CD14-positive monocyte (primary cell): Measurements from ENCODE around the gene PADI1. TPM values are rescaled to one million over a fixed set of nuclear protein-coding genes. Genes with fewer than 3 reads are reported as not detected.

Experiments
- DNase-seq, 3 donors: peaks; one replicate each; pipeline ENCODE4 v3.0.0-alpha.2; 2011 to 2022
- H2AFZ ChIP-seq: 2 replicates; pipeline ENCODE4 v1.6.0; 2012; ENCODE audit warnings: mild to moderate bottlenecking, low read depth, low read length, inconsistent platforms; ENCODE audit not compliant: insufficient read depth, poor library complexity, severe bottlenecking
- H3K27ac ChIP-seq, 2 donors: 1 replicate in 1 of 2; 2 replicates in 1 of 2; pipeline ENCODE4 v1.5.1; 2012 to 2013; ENCODE audit warnings: low read length in 2 of 2, control low read depth in 1 of 2, inconsistent platforms in 1 of 2, low read depth in 1 of 2, mild to moderate bottlenecking in 1 of 2
- H3K27me3 ChIP-seq, 2 donors: one replicate each; pipeline versions ENCODE4 v1.6.0 to v1.6.1; 2011 to 2013; ENCODE audit warnings: low read length in 2 of 2; ENCODE audit not compliant: control insufficient read depth in 2 of 2, insufficient read depth in 2 of 2
- H3K36me3 ChIP-seq, 2 donors: replicated peaks in 1 of 2; 1 replicate in 1 of 2; 2 replicates in 1 of 2; pipeline versions ENCODE4 v1.5.1 to v1.6.1; 2012 to 2013; ENCODE audit warnings: low read length in 2 of 2, control low read depth in 1 of 2, inconsistent platforms in 1 of 2, mild to moderate bottlenecking in 1 of 2; ENCODE audit not compliant: insufficient read depth in 2 of 2, control insufficient read depth in 1 of 2
- H3K4me1 ChIP-seq, 2 donors: 1 replicate in 1 of 2; 2 replicates in 1 of 2; pipeline versions ENCODE4 v1.5.1 to v1.6.1; 2012 to 2013; ENCODE audit warnings: low read length in 2 of 2, control low read depth in 1 of 2, inconsistent platforms in 1 of 2, mild to moderate bottlenecking in 1 of 2, moderate library complexity in 1 of 2; ENCODE audit not compliant: insufficient read depth in 2 of 2, control insufficient read depth in 1 of 2
- H3K4me2 ChIP-seq: replicated peaks from 2 replicates; pipeline ENCODE3; 2012; ENCODE audit warnings: low read length, moderate library complexity, mild to moderate bottlenecking; ENCODE audit not compliant: poor library complexity, severe bottlenecking; ENCODE audit errors: extremely low read depth
- H3K4me3 ChIP-seq, 3 experiments: fragments of 200-600 bp in 1 of 3; sonication (generic) in 1 of 3; replicated peaks in 1 of 3; 1 replicate in 2 of 3; 2 replicates in 1 of 3; pipeline ENCODE4 v1.5.1; 2011 to 2013; ENCODE audit warnings: low read length in 3 of 3, mild to moderate bottlenecking in 3 of 3, control low read depth in 2 of 3, low read depth in 2 of 3, inconsistent platforms in 1 of 3, moderate library complexity in 1 of 3
- H3K79me2 ChIP-seq: 2 replicates; pipeline ENCODE4 v1.6.0; 2012; ENCODE audit warnings: mild to moderate bottlenecking, control low read depth, inconsistent platforms, low read length, moderate library complexity; ENCODE audit not compliant: insufficient read depth
- H3K9ac ChIP-seq: 2 replicates; pipeline ENCODE4 v1.6.0; 2017; ENCODE audit warnings: low read length, mild to moderate bottlenecking; ENCODE audit not compliant: insufficient read depth, poor library complexity, severe bottlenecking
- H3K9me3 ChIP-seq, 2 donors: replicated peaks in 1 of 2; 1 replicate in 1 of 2; 2 replicates in 1 of 2; pipeline versions ENCODE4 v1.5.1 to v1.6.1; 2012 to 2013; ENCODE audit warnings: low read length in 2 of 2, control low read depth in 1 of 2; ENCODE audit not compliant: control insufficient read depth in 1 of 2, insufficient read depth in 1 of 2
- H4K20me1 ChIP-seq: 2 replicates; pipeline ENCODE4 v1.6.0; 2012; ENCODE audit warnings: mild to moderate bottlenecking, low read length, control low read depth, moderate library complexity; ENCODE audit not compliant: insufficient read depth
- H3K27ac Mint-ChIP-seq, 7 donors: one replicate each; pipeline ENCODE4 v1.8.0; 2020; ENCODE audit warnings: mild to moderate bottlenecking in 7 of 7, mixed read lengths in 7 of 7, moderate library complexity in 6 of 7, inconsistent platforms in 2 of 7
- H3K27me3 Mint-ChIP-seq, 3 donors: one replicate each; pipeline ENCODE4 v1.8.0; 2021 to 2022; ENCODE audit warnings: low read depth in 3 of 3, mild to moderate bottlenecking in 3 of 3, mixed read lengths in 3 of 3, moderate library complexity in 3 of 3, inconsistent platforms in 1 of 3
- H3K36me3 Mint-ChIP-seq, 2 donors: one replicate each; pipeline ENCODE4 v1.8.0; 2020; ENCODE audit warnings: mixed read lengths in 2 of 2, inconsistent platforms in 1 of 2, mild to moderate bottlenecking in 1 of 2
- H3K4me1 Mint-ChIP-seq: one replicate; pipeline ENCODE4 v1.8.0; 2020; ENCODE audit warnings: mild to moderate bottlenecking, mixed read lengths
- H3K4me3 Mint-ChIP-seq, 2 donors: one replicate each; pipeline ENCODE4 v1.8.0; 2020; ENCODE audit warnings: mild to moderate bottlenecking in 2 of 2, mixed read lengths in 2 of 2, moderate library complexity in 1 of 2
- H3K9me3 Mint-ChIP-seq, 7 donors: one replicate each; pipeline ENCODE4 v1.8.0; 2020 to 2022; ENCODE audit warnings: mixed read lengths in 7 of 7, mild to moderate bottlenecking in 6 of 7, moderate library complexity in 6 of 7, inconsistent platforms in 2 of 7
- WGBS: methylation state at CpG from one replicate; pipeline ENCODE4 v1.1.5; 2013; ENCODE audit warnings: missing lambda C conversion rate; ENCODE audit not compliant: insufficient coverage; 5-methylcytosine and 5-hydroxymethylcytosine counted together
- intact Hi-C, 2 donors: fragments of 100-400 bp; cut with micrococcal nuclease; formaldehyde crosslinking; loops; one replicate each; pipeline versions ENCODE4 v1.15.0 to v1.15.1; 2023
- polyA plus RNA-seq, 3 donors: library from polyadenylated mRNA; depleted of rRNA in 1 of 3; unstranded in 2 of 3; stranded (reverse) in 1 of 3; fragments of 300-500 nt in 2 of 3; fragments of >200 nt in 1 of 3; fragmentation: Illumina TruSeq in 2 of 3; gene quantifications; 1 replicate in 2 of 3; 2 replicates in 1 of 3; pipeline ENCODE4 v1.2.3, GENCODE V29; 2012 to 2021
- TF ChIP-seq, protein P1 (sequence below): fragments of 200-600 bp; IDR thresholded peaks from one replicate; pipeline ENCODE4 v1.8.0; 2022; ENCODE audit warnings: antibody characterized with exemption, mild to moderate bottlenecking

PADI1 gene
- polyA plus RNA-seq, 3 donors: not detected

GRCh38 chr1:17276568-17276967 lies 71.6 kb downstream of the PADI1 start:
- H4K20me1 ChIP-seq: no peaks in the 10 kb centered on the region
- 4% methylated on average over 9 of the region's 11 CpGs for WGBS
- H3K79me2 ChIP-seq: no peaks in the 10 kb centered on the region
- peak overlapping the region; percentile 35 for H2AFZ ChIP-seq
- Mint-ChIP-seq H3K9me3 (peaks cover 0 to under 1% (median 0%) of the 10 kb centered on the region in 7 donors), H3K27me3 (peaks cover 0 to 3% (median 2%) of the 10 kb centered on the region in 3 donors), H3K27ac (peak overlapping the region in 5 of 7 donors; percentile 15 to 59 (median 45)), H3K36me3 (no peaks in the 10 kb centered on the region), H3K4me1 (peaks cover 62% of the 10 kb centered on the region), H3K4me3 (peak overlapping the region in 1 of 2 donors; percentile 39)
- H3K9me3 ChIP-seq: no peaks in the 10 kb centered on the region
- peak; percentile 67 to 85 (median 83) for DNase-seq
- H3K4me2 ChIP-seq: peak overlapping the region; percentile 32
- H3K4me3 ChIP-seq: no peak overlapping the region
- H3K36me3 ChIP-seq: no peaks in the 10 kb centered on the region
- intact Hi-C loops: no loop called here
- peak overlapping the region; percentile 7 to 17 for H3K27ac ChIP-seq
- no peaks in the 10 kb centered on the region for H3K27me3 ChIP-seq
- TF ChIP-seq, protein P1, sequence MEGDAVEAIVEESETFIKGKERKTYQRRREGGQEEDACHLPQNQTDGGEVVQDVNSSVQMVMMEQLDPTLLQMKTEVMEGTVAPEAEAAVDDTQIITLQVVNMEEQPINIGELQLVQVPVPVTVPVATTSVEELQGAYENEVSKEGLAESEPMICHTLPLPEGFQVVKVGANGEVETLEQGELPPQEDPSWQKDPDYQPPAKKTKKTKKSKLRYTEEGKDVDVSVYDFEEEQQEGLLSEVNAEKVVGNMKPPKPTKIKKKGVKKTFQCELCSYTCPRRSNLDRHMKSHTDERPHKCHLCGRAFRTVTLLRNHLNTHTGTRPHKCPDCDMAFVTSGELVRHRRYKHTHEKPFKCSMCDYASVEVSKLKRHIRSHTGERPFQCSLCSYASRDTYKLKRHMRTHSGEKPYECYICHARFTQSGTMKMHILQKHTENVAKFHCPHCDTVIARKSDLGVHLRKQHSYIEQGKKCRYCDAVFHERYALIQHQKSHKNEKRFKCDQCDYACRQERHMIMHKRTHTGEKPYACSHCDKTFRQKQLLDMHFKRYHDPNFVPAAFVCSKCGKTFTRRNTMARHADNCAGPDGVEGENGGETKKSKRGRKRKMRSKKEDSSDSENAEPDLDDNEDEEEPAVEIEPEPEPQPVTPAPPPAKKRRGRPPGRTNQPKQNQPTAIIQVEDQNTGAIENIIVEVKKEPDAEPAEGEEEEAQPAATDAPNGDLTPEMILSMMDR: no peak
- no peak overlapping the region for H3K9ac ChIP-seq
- H3K4me1 ChIP-seq: peaks cover 43 to 45% of the 10 kb centered on the region in 2 donors

- WGBS: 100% methylated on average over 4 of the region's 8 CpGs
- no peak overlapping the region for H3K4me3 Mint-ChIP-seq
- H3K27ac ChIP-seq: no peak overlapping the region
- TF ChIP-seq, protein P1: no peak
- H3K27ac Mint-ChIP-seq: no peak overlapping the region
- H3K9ac ChIP-seq: no peak overlapping the region
- no peak overlapping the region for H3K4me3 ChIP-seq
- H3K27me3 ChIP-seq: no peaks in the 10 kb centered on the region
- peaks cover 53 to 56% of the 10 kb centered on the region in 2 donors for H3K4me1 ChIP-seq
- H3K9me3 ChIP-seq: no peaks in the 10 kb centered on the region
- intact Hi-C loops: no loop called here
- no peak overlapping the region for H2AFZ ChIP-seq
- H3K4me1 Mint-ChIP-seq: peaks cover 71% of the 10 kb centered on the region
- no peak for DNase-seq
- H3K4me2 ChIP-seq: no peak overlapping the region
- no peaks in the 10 kb centered on the region for H3K36me3 Mint-ChIP-seq
- H3K9me3 Mint-ChIP-seq: peaks cover 0 to 4% (median 0%) of the 10 kb centered on the region in 7 donors
- no peaks in the 10 kb centered on the region for H3K79me2 ChIP-seq
- H3K27me3 Mint-ChIP-seq: peaks cover 0 to 2% (median 2%) of the 10 kb centered on the region in 3 donors
- no peaks in the 10 kb centered on the region for H3K36me3 ChIP-seq
- no peaks in the 10 kb centered on the region for H4K20me1 ChIP-seq
Measured at GRCh38 chr1:17277511-17278159, 72.7 kb downstream of the PADI1 start.
